ENCODE measurements around the gene ZC3H7B.
"Not testable (repeated sequence)": the region's sequence is repeated elsewhere in the genome, so short reads cannot be mapped to it uniquely, and the experiment has no call there.

Gene ZC3H7B

GRCh38 chr22:41394012-41394356 is 92.7 kb downstream of the ZC3H7B start:
- DNase-seq: no peak

DNA sequence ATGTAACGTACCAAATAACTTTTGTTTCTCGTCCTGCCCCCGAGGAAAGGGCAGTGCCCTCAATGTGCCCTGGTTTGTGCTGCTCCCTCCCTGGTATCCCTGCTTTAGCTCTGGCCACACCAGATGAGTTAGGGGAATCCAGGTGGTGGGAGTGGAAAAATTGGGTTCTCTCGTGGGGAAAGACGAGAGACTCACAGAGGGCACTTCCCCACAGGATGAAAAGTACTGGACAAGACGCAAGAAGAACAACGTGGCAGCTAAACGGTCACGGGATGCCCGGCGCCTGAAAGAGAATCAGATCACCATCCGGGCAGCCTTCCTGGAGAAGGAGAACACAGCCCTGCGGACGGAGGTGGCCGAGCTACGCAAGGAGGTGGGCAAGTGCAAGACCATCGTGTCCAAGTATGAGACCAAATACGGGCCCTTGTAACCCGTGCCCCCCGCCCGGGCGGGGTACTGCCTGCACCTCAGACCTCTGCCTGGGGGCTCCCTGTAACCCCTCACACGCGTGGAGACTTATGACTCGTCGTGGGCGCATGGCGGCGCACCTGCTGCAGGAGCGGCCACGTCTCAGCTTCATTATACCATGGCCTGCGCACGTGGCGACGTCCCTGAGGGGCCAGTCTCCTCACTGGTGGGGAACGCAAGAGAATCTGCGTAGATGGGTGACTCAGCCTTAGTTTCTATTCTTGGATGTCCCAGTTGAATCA is 94.4 kb downstream of the ZC3H7B start:
- no peak for DNase-seq

DNA sequence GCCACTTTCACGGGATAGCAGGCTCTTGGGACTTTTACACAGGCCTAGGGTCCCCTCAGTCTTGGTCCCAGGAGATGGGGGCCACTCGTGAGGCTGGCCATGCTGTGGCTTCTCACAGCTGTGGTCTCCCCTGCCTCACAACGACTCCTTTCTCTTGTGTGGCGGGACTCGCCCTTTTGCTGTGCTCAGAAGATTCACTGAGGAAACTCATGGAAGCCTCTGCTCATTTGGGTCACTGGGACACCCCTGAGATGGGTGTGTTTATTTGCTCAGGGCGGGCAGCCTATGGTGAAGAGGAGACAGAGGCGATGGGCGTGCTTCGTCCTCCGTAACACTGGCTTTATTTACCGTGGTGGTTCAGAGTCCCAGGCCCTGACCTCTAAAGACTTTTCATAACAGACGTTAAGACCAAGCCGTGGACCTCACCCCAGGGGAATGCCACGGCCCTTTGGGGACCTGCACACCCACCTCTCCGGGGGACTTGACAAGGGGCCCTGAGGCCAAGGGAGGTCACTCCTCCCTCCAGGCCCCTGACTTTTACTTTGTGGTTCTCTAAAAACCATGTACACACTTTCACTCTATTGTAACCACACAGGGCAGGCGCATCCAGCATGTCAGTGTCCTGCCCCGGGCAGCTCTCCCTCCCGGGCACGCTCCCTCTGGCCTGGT is 96.0 kb downstream of the ZC3H7B start:
- no peak for DNase-seq

DNA sequence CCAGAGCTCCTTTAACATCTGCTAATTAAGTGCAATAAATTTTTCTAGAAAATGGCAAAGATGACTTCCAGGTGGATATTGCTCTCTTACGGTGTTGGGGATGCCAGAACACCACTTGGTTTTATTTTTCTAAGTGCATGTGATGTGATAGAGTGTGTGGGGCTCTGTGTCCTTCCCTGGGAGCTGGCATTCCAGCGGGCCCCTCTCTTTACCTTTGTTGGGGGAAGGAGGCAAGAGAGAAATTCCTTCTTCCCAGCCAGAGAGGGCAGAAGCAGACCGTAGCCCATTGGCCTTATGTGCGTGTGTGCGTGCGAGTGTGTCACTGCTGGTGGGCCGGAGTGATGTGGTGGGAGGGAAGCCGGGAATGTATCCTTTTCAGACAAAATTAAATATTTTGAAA is 97.6 kb downstream of the ZC3H7B start:
- no peak for DNase-seq

- DNase-seq: no peak
Observed at GRCh38 chr22:41401781-41402648, 100.7 kb downstream of the ZC3H7B start.

GRCh38 chr22:41402851-41403250 is 101.5 kb downstream of the ZC3H7B start:
- DNase-seq: not testable (repeated sequence)

DNA sequence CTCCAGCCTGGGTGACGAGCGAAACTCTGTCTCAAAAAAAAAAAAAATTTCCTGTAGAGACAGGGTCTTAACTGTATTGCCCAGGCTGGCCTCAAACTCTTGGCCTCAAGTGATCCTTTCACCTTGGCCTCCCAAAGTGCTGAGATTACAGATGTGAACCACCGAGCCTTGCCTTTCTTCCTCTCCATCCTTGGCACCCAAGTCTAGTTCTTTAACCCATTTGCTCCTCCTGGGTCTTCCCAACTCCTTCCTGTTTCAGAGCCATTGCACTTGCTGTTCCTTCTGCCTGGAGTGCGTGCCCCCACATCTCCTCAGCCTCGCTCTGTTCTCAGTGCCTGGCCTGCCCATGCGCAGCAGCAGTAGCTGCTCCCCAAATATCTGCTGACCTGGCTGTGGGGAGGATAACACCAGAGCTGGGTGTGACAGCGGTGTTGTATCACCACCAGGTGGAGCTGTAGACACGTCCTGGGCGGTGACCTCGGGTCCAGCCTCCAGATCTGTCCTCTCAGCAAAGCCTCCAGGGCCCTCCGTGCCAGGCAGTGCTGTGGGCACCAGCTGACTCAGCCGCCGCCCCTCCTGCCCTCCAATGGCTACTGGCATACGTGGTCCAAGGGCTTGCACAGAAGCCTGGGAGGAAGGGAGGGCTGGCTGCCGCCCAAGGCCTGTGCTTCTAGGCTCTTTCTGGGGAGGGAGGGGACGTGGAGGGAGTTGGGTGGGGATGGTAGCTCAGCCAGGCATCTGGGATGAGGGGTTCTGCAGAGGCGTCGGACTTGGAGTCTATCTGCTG is 102.4 kb downstream of the ZC3H7B start:
- peak; percentile 95 for DNase-seq

GRCh38 chr22:41405588-41405987 is 104.3 kb downstream of the ZC3H7B start:
- no peak for DNase-seq

GRCh38 chr22:41406410-41406809 is 105.1 kb downstream of the ZC3H7B start:
- no peak for DNase-seq

GRCh38 chr22:41407433-41407832 is 106.1 kb downstream of the ZC3H7B start:
- no peak for DNase-seq

- DNase-seq: no peak
Observed at GRCh38 chr22:41408665-41409064, 107.3 kb downstream of the ZC3H7B start.

Measured in activated CD4-positive, alpha-beta T cell treated with anti-CD3 and anti-CD28 coated beads, Interleukin-10, Interleukin-2, amounts not matched to agents 100 ng/mL and 50 ng/mL, durations not matched to agents 16 hours and 8 hours (primary cell).